ENCODE results near the gene PFDN1. TPM values are rescaled to one million over a fixed set of nuclear protein-coding genes. Genes with fewer than 3 reads are reported as not detected.

Gene PFDN1
- total RNA-seq, 1 donor, result 60.2 TPM

- DNase-seq (ENCODE audit: low read depth), result no peak
- TF ChIP-seq CTCF (IDR thresholded peaks at IDR 0.05; ENCODE audit: insufficient read depth, low read length), result no peak
- H3K4me3 ChIP-seq (ENCODE audit: low read depth, low read length), result no peak overlapping the region
Observed at GRCh38 chr5:140230373-140230772, 72.5 kb downstream of the PFDN1 start.

GRCh38 chr5:140228364-140228837 is 74.5 kb downstream of the PFDN1 start:
- H3K4me3 ChIP-seq (ENCODE audit: low read depth, low read length), result no peak overlapping the region
- DNase-seq (ENCODE audit: low read depth), result no peak
- no peak for TF ChIP-seq CTCF (IDR thresholded peaks at IDR 0.05; ENCODE audit: insufficient read depth, low read length)

GRCh38 chr5:140227046-140227445 is 75.9 kb downstream of the PFDN1 start:
- no peak for DNase-seq (ENCODE audit: low read depth)
- H3K4me3 ChIP-seq (ENCODE audit: low read depth, low read length), result no peak overlapping the region
- no peak for TF ChIP-seq CTCF (IDR thresholded peaks at IDR 0.05; ENCODE audit: insufficient read depth, low read length)

- no peak overlapping the region for H3K4me3 ChIP-seq (ENCODE audit: low read depth, low read length)
- no peak for DNase-seq (ENCODE audit: low read depth)
- TF ChIP-seq CTCF (IDR thresholded peaks at IDR 0.05; ENCODE audit: insufficient read depth, low read length), result no peak
Observed at GRCh38 chr5:140225396-140225795, 77.5 kb downstream of the PFDN1 start.

- no peak for DNase-seq (ENCODE audit: low read depth)
- no peak for TF ChIP-seq CTCF (IDR thresholded peaks at IDR 0.05; ENCODE audit: insufficient read depth, low read length)
- no peak overlapping the region for H3K4me3 ChIP-seq (ENCODE audit: low read depth, low read length)
Observed at GRCh38 chr5:140224658-140225057, 78.2 kb downstream of the PFDN1 start.

- no peak for TF ChIP-seq CTCF (IDR thresholded peaks at IDR 0.05; ENCODE audit: insufficient read depth, low read length)
- DNase-seq (ENCODE audit: low read depth), result no peak
- H3K4me3 ChIP-seq (ENCODE audit: low read depth, low read length), result no peak overlapping the region
Observed at GRCh38 chr5:140223567-140223966, 79.3 kb downstream of the PFDN1 start.

- DNase-seq (ENCODE audit: low read depth), result no peak
- TF ChIP-seq CTCF (IDR thresholded peaks at IDR 0.05; ENCODE audit: insufficient read depth, low read length), result no peak
- H3K4me3 ChIP-seq (ENCODE audit: low read depth, low read length), result no peak overlapping the region
Observed at GRCh38 chr5:140222416-140222815, 80.5 kb downstream of the PFDN1 start.

Data from fibroblast of the aortic adventitia (primary cell).